SJCRH30 (cell line): ENCODE data around the gene PTBP1. TPM values are rescaled to one million over a fixed set of nuclear protein-coding genes. Genes with fewer than 3 reads are reported as not detected.
A peak's percentile ranks its signal among the peaks of the same experiment; 100 is the strongest.

Experiments used
- DNase-seq, 2 experiments: peaks; one replicate each; pipeline ENCODE4 v3.0.0-alpha.2; 2015 to 2020
- H3K27ac ChIP-seq: fragments of 250-450 bp; sonication (Bioruptor Pico); 2 replicates; pipeline ENCODE4 v1.5.1; 2020; ENCODE audit warnings: mild to moderate bottlenecking, moderate library complexity
- H3K27me3 ChIP-seq: fragments of 250-450 bp; sonication (Bioruptor Pico); 2 replicates; pipeline ENCODE4 v1.5.1; 2020; ENCODE audit warnings: mild to moderate bottlenecking, moderate library complexity
- H3K36me3 ChIP-seq: fragments of 250-450 bp; sonication (Bioruptor Pico); 2 replicates; pipeline ENCODE4 v1.5.1; 2020; ENCODE audit warnings: mild to moderate bottlenecking, moderate library complexity
- H3K4me1 ChIP-seq: fragments of 250-450 bp; sonication (Bioruptor Pico); 2 replicates; pipeline ENCODE4 v1.5.1; 2020; ENCODE audit warnings: mild to moderate bottlenecking, moderate library complexity
- H3K4me3 ChIP-seq: fragments of 250-450 bp; sonication (Bioruptor Pico); 2 replicates; pipeline ENCODE4 v1.5.1; 2020; ENCODE audit warnings: mild to moderate bottlenecking, moderate library complexity
- H3K9me3 ChIP-seq: fragments of 250-450 bp; sonication (Bioruptor Pico); replicated peaks from 2 replicates; pipeline ENCODE4 v1.5.1; 2020; ENCODE audit warnings: mild to moderate bottlenecking, moderate library complexity
- total RNA-seq: library from RNA; depleted of rRNA; stranded (reverse); fragments of >200 nt; shearing (Covaris generic); gene quantifications from 2 replicates; pipeline ENCODE4 v1.2.3, GENCODE V29; 2014

Gene PTBP1
- total RNA-seq, 1 experiment from 2014 or later, result 232 TPM

DNA sequence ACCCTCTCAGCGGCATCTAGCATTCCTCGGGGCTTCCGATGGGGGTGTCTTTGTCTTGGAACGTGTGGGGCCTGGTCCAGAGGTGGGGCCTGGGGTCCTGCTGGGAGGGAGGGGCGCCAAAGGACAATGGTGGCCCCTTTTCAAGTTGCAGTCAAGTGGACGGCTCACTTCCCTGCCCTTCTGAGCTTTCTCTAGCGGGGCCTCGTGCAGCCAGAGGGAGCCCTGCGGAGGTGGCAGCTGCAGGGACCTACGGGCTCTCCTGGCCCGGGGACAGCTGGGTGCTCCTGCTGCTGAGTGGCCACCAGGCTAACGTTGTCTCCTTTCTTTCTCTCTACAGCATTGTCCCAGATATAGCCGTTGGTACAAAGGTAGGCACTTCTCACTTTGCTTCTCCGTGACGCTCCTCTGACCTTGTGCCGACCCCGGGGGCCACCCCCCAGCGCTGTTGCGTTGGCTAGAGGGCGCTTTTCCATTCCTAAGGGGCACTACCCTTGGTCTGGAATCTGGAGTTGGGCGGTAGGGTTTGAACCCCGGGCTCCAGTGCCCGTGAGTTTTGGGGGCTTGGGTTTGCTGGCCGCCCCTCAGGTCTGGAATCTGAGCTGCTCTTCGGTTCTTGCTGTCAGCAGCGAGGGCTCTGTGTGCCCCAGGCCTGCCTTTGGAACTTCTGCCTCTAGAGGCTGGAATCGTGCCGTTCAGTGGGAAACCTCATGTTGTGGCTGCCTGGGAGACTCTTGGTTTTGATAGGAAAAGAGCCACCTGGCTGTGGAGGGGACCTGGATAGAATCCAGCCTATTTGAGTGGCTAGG is 2.0 kb downstream of the PTBP1 start:
- H3K9me3 ChIP-seq, result no peaks in the 10 kb centered on the region
- peak in 1 of 2 experiments; percentile 56 for DNase-seq
- H3K4me3 ChIP-seq, result peak overlapping the region; percentile 99
- peak overlapping the region; percentile 77 for H3K27ac ChIP-seq
- H3K4me1 ChIP-seq, result peaks cover 3% of the 10 kb centered on the region; the same call in 1 of the 2 replicates
- peaks cover 60% of the 10 kb centered on the region for H3K36me3 ChIP-seq
- H3K27me3 ChIP-seq, result no peaks in the 10 kb centered on the region

GRCh38 chr19:800360-801029 is 3.2 kb downstream of the PTBP1 start:
- H3K4me3 ChIP-seq, result no peak overlapping the region
- H3K4me1 ChIP-seq, result peaks cover 3% of the 10 kb centered on the region; the same call in 1 of the 2 replicates
- no peaks in the 10 kb centered on the region for H3K9me3 ChIP-seq
- DNase-seq, result no peak
- H3K36me3 ChIP-seq, result peaks cover 71% of the 10 kb centered on the region
- H3K27ac ChIP-seq, result no peak overlapping the region
- H3K27me3 ChIP-seq, result no peaks in the 10 kb centered on the region

GRCh38 chr19:801030-801860 is 4.0 kb downstream of the PTBP1 start:
- Histone ChIP-seq H3K36me3 (peaks cover 73% of the 10 kb centered on the region), H3K4me1 (peaks cover 3% of the 10 kb centered on the region; the same call in 1 of the 2 replicates), H3K4me3 (no peak overlapping the region), H3K9me3 (no peaks in the 10 kb centered on the region), H3K27me3 (no peaks in the 10 kb centered on the region), H3K27ac (no peak overlapping the region)
- DNase-seq, result no peak

DNA sequence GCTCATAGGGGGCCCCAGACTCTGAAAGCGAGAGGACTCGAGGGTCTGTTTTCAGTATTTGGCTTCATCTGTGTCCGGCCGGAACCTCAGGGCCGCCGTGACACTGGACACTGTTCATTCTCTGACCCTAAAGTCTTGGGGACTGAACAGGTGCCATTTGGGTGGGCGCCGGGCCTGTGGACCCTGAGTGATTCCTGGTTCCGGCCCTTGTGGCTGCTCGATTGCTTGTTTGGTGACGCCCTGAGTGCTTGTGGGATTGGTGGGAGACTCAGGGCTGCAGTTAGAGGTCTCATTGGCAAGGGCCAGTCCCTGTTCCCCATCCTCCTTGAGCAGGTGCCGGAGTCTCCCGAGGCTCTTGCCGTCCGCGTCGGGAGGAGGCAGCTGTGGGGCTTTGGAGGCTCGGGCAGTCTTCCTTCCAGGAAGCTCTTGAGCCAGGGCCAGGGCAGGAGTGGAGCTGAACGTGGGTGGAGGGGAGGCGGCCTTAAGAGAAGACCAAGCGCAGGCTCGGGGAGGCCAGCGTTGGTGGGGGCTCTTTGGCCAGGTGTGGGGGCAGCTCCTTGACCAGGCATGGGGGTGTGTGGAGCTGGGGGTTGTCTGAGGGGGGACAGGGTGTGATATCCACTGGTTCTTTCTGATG is 4.7 kb downstream of the PTBP1 start:
- peaks cover 3% of the 10 kb centered on the region; the same call in 1 of the 2 replicates for H3K4me1 ChIP-seq
- H3K27ac ChIP-seq, result no peak overlapping the region
- H3K27me3 ChIP-seq, result no peaks in the 10 kb centered on the region
- DNase-seq, result no peak
- H3K36me3 ChIP-seq, result peaks cover 80% of the 10 kb centered on the region
- no peak overlapping the region for H3K4me3 ChIP-seq
- no peaks in the 10 kb centered on the region for H3K9me3 ChIP-seq

DNA sequence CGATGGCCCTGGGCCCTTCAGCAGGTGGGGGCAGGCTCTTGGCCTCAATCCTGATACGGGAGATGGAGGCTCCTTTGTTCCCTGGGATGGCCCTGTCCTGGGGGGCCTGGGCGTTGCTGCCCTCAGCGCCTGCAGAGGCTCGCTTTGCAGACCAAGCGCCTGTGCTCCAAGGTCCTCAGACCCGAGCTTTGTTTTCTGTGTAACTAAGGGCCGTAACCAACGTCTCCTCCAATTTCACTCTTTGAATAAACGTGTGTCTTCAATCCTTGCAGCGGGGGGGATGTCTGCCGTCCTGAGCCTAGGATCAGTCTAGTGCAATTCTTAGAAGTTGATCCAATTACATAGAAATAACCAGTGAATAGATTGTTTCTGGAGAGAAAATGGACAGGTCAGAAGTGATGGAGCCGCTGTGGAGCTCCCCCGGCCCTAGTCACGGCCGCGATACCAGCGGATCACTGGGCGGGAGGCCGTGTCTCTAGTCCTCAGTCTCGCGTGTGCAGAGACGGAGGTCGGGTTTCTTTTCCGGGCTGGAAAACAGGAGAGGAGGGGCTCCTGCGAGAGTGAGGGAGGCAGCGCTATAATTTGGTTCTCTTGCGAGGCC is 5.3 kb downstream of the PTBP1 start:
- Histone ChIP-seq H3K36me3 (peaks cover 86% of the 10 kb centered on the region), H3K9me3 (no peaks in the 10 kb centered on the region), H3K4me1 (peaks cover 3% of the 10 kb centered on the region; the same call in 1 of the 2 replicates), H3K4me3 (no peak overlapping the region), H3K27me3 (no peaks in the 10 kb centered on the region), H3K27ac (no peak overlapping the region)
- DNase-seq, result no peak

DNA sequence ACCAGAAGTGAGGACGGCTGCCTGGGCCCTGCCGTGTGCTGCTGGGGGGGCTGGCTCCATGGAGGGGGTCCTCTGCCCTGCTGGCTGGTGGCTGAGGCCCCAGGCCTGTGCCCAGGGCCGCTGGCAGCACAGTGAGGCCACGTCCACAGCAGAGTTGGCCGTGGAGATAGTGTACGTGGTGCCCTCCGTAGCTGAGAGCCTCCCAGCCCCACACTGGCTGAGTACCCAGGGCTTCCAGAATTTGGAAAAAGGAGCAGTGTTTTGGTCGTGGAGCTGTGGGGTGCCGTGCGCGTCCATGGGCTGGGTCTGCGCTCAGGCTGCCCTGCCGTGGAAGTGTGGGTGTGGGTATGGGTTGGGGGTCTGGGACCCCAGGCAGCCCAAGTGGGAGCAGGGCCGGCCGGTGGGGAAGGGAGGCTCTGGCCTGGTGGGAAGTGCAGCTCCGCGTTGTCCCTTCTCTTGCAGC is 5.9 kb downstream of the PTBP1 start:
- no peaks in the 10 kb centered on the region for H3K9me3 ChIP-seq
- peaks cover 3% of the 10 kb centered on the region; the same call in 1 of the 2 replicates for H3K4me1 ChIP-seq
- no peaks in the 10 kb centered on the region for H3K27me3 ChIP-seq
- peaks cover 90% of the 10 kb centered on the region for H3K36me3 ChIP-seq
- no peak for DNase-seq
- no peak overlapping the region for H3K27ac ChIP-seq
- H3K4me3 ChIP-seq, result no peak overlapping the region

DNA sequence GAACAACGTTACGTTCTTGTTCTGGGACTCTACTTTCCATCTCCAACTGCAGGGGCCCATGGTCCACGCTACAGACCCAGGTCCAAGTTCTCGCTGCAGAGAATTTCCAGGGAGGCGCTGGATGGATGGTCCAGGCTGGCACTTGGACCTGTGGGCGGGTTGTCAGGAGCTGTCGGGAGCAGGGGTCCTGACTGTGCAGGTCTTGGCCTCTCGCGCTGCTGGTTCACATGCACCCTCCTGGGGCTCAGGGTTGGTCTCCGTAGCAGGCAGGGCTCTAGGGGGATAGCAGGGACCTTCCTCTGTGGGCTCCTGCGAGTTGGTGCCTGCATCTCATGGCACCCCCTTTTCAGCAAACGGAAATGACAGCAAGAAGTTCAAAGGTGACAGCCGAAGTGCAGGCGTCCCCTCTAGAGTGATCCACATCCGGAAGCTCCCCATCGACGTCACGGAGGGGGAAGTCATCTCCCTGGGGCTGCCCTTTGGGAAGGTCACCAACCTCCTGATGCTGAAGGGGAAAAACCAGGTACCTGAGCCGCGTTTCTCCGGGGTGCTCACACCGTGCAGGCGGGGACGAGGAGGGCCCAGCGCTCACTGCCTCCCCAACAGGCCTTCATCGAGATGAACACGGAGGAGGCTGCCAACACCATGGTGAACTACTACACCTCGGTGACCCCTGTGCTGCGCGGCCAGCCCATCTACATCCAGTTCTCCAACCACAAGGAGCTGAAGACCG is 6.6 kb downstream of the PTBP1 start:
- Histone ChIP-seq H3K9me3 (no peaks in the 10 kb centered on the region), H3K36me3 (peaks cover 88% of the 10 kb centered on the region), H3K4me3 (no peak overlapping the region), H3K27me3 (no peaks in the 10 kb centered on the region), H3K4me1 (peaks cover 3% of the 10 kb centered on the region; the same call in 1 of the 2 replicates), H3K27ac (no peak overlapping the region)
- no peak for DNase-seq

DNA sequence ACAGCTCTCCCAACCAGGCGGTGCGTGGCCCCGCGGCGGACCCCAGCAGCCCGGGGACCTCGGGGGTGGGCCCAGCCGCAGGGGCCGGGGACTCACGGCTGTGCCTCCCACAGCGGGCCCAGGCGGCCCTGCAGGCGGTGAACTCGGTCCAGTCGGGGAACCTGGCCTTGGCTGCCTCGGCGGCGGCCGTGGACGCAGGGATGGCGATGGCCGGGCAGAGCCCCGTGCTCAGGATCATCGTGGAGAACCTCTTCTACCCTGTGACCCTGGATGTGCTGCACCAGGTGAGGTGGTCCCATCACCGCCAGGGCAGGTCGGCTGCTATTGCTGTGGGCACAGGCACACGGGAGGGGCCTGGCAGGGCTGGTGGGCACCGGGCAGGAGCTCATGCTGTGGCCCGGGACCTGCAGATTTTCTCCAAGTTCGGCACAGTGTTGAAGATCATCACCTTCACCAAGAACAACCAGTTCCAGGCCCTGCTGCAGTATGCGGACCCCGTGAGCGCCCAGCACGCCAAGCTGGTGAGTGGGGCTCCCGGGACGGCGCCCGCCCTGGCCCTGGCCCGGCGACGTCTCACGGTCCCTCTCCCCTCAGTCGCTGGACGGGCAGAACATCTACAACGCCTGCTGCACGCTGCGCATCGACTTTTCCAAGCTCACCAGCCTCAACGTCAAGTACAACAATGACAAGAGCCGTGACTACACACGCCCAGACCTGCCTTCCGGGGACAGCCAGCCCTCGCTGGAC is 7.3 kb downstream of the PTBP1 start:
- no peak for DNase-seq
- no peaks in the 10 kb centered on the region; the same call in 1 of the 2 replicates for H3K4me1 ChIP-seq
- H3K36me3 ChIP-seq, result peaks cover 90% of the 10 kb centered on the region

DNA sequence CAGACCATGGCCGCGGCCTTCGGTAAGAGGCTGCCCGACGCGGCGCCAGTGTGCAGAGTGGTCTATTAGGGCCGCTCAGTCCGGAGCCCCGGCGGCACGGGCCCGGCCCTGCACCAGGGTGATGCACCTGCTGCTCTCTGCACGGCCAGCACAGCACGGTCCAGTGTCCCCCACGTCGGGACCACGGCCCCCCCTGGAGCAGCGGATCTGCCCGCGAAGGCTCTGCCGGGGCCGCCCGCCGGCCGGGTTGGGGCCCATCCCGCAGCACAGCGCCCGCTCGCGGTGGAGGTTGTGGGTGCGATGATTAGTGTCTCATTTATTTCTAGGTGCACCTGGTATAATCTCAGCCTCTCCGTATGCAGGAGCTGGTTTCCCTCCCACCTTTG is 7.9 kb downstream of the PTBP1 start:
- no peak overlapping the region for H3K4me3 ChIP-seq
- no peaks in the 10 kb centered on the region for H3K9me3 ChIP-seq
- no peak for DNase-seq
- H3K27ac ChIP-seq, result no peak overlapping the region
- peaks cover 90% of the 10 kb centered on the region for H3K36me3 ChIP-seq
- no peaks in the 10 kb centered on the region for H3K27me3 ChIP-seq
- H3K4me1 ChIP-seq, result no peaks in the 10 kb centered on the region; the same call in 1 of the 2 replicates

More for the DNA sequence above, 7.3 kb downstream of the PTBP1 start:
- Histone ChIP-seq H3K4me3 (no peak overlapping the region), H3K27ac (no peak overlapping the region), H3K9me3 (no peaks in the 10 kb centered on the region), H3K27me3 (no peaks in the 10 kb centered on the region)

GRCh38 chr19:805600-806550 is 8.6 kb downstream of the PTBP1 start:
- Histone ChIP-seq H3K36me3 (peaks cover 91% of the 10 kb centered on the region), H3K4me1 (no peaks in the 10 kb centered on the region), H3K9me3 (no peaks in the 10 kb centered on the region), H3K4me3 (no peak overlapping the region), H3K27ac (no peak overlapping the region), H3K27me3 (no peaks in the 10 kb centered on the region)
- no peak for DNase-seq

- no peak for DNase-seq
- Histone ChIP-seq H3K9me3 (no peaks in the 10 kb centered on the region), H3K36me3 (peaks cover 92% of the 10 kb centered on the region), H3K27ac (no peak overlapping the region), H3K27me3 (no peaks in the 10 kb centered on the region), H3K4me1 (no peaks in the 10 kb centered on the region), H3K4me3 (no peak overlapping the region)
These were observed 9.7 kb downstream of the PTBP1 start for GRCh38 chr19:806815-807421.
